SHP77 (cell line): ENCODE data around the gene METTL4.

Source experiments
- DNase-seq, 2 experiments: peaks; one replicate each; lab custom pipeline; 2025; lab: John Stamatoyannopoulos, UW

METTL4 gene, protein sequence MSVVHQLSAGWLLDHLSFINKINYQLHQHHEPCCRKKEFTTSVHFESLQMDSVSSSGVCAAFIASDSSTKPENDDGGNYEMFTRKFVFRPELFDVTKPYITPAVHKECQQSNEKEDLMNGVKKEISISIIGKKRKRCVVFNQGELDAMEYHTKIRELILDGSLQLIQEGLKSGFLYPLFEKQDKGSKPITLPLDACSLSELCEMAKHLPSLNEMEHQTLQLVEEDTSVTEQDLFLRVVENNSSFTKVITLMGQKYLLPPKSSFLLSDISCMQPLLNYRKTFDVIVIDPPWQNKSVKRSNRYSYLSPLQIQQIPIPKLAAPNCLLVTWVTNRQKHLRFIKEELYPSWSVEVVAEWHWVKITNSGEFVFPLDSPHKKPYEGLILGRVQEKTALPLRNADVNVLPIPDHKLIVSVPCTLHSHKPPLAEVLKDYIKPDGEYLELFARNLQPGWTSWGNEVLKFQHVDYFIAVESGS

DNA sequence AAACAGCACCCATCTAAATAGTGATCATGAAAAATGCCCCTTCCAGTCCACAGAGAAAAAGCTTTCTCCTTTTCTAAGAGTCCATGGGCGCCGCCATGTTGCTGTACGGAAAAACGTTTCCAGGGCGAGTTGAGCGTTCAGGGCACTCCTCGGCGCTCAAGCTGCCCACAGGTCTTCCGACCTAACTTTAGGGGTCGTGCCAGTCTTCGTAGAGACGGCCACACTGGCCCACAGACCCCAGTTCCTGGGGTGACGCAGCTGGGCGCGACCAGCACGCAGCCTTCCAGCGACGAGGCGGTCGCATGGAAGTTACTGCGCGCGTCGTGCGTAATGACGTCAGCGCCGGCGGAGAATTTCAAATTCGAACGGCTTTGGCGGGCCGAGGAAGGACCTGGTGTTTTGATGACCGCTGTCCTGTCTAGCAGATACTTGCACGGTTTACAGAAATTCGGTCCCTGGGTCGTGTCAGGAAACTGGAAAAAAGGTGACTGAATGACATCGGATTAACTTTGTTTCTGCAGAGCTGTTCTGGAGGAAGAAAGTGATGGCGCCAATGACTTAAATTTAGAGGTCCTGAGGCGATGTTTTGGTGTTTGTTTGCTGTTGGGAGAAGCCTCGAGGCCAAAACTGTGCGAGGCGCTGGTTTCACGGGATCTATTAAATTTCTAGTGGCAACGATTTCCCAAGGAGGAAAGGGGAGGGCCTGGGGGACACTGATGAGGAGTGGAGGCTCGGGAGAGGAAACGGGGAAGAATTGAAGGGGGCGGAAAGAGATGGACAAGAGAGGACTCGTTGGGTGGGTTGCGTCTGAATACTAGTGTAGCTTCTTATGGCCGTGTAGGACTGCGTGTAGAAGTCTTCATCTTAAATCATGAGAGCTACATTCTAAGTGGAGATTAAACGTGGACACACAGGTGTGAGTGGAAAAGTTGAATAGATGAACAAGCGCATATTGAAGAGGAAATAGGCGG, at the start of gene METTL4, which contains the start of gene NDC80:
TSS of gene METTL4 (minus strand) at position 306 of the 971 bp plus-strand sequence. CDS start 4,289 bp downstream, outside the sequence.
TSS of gene NDC80 (plus strand) at position 358 of the 971 bp plus-strand sequence. CDS start 1,429 bp downstream, outside the sequence.
- DNase-seq: peak; percentile 48 to 86

DNA sequence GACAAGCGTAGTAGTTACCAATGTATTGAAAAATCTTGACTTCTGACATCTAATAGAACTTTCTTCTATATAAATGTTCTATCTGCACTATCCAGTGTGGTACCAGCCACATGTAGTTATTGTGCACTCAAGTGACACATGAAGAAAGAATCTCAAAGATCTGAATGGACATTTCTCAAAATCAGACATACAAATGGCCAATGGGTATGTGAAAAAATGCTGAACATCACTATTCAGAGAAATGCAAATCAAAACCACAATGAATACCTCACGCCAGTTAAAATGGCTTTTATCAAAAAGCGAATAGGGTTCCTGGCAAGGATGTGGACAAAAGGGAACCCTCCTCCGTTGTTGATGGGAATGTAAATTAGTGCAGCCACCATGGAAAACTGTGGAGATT, 46.7 kb upstream of the METTL4 start:
- DNase-seq: no peak

DNA sequence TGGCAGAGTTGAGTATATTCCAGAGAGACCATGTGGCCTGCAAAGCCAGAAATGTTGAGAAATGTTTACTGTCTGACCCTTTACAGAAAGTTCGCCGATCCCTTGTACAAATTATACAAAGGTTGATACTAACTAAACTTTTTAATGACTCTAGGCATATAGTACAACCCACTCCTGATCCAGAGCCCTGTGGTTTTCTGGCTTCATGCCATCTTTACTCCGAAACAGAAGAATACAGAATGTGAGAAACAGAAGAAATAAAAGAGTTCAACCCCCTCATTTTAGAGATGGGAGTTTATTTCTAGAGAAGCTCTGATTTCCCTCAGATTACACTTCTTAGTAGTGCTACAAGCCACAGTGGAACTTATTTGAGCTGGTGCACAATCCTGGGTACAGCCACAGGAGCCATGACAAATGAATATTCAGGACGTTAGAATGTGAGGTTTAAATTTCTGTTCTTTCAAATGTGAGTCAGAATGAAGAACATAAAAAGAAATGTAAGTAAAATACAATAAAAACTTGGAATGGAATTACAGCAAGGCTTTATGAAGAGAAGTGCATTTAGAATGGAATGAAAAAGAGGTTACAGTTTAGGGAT, 46.2 kb upstream of the METTL4 start:
- DNase-seq: no peak

DNA sequence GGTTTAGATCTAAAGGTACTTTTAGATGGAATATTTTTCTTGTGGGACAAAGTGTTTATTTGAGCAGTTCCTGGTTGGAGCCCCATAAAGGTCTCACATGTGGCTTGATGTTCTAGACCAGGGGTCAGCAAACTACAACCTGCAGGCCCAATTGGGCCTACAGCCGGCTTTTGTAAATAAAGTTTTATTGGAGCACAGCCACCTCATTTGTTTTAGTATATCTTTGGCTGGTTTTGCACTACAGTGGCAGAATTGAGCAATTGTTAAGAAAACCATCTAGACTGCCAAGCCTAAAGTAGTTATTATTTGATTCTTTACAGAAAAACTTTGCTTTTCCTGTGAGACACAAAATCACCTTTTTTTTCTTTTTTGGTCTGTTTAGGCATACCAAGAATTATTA, 41.7 kb upstream of the METTL4 start:
- no peak for DNase-seq

DNA sequence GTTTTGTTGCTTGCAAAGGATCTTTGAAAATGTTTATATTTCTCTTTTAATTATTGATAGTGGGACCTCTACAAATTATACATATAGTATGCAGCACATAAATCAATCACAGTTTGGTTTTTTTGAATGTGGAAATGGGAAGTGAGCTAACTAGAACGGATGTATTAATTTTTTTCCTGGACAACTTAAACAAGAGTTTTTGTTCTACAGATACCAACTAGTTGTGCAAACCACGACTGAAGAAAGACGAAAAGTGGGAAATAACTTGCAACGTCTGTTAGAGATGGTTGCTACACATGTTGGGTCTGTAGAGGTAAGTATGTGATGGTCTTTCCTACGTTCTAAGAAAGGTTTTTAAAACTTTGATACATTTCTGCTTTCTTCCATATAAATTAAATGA, 39.2 kb upstream of the METTL4 start:
- no peak for DNase-seq

DNA sequence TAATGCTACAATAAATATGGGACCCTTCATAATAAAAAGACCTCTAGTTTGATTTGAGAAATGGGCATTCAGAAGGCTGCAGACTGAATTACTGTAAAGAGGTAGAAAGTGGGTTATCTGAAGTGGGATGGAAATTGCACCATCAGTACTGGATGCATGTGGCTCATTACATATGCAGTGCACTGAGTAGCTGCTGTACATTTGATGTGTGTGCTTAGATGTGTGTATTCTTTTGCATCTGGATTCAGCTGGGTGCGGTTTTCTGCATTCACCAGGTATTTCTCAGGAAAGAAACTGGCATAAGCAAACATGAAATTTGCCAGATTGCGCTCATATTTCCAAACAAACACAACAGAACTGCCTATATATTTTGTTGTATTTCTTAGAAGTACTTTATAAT, 38.3 kb upstream of the METTL4 start:
- no peak for DNase-seq

- DNase-seq: no peak
These were observed 35.0 kb upstream of the METTL4 start for GRCh38 chr18:2606335-2606734.

DNA sequence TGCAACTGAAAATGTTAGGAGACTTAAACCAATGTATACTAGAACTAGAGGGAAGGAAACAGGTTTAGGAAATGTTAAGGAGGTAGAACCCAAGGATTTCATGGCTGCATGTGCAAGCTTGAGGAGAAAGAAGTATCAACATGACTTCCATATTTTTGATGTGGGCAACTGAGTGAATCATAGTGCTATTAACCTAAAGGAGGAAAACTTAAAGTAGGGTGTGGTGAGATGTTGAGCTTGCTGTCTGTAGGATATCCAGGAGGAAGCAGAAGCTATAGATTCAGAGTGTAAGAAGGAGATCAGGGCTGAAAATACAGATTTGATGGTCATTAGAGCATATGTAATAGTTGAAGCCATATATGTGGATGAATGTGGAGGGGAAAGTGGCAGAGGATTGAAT, 31.5 kb upstream of the METTL4 start:
- no peak for DNase-seq

- no peak for DNase-seq
These were observed 26.3 kb upstream of the METTL4 start for GRCh38 chr18:2597639-2598038.

- no peak for DNase-seq
These were observed 19.0 kb upstream of the METTL4 start for GRCh38 chr18:2590303-2590702.

- DNase-seq: no peak
These were observed 18.2 kb upstream of the METTL4 start for GRCh38 chr18:2589345-2590068.

- DNase-seq: no peak
These were observed 17.5 kb upstream of the METTL4 start for GRCh38 chr18:2588666-2589344.

- DNase-seq: no peak
These were observed 16.5 kb upstream of the METTL4 start for GRCh38 chr18:2587788-2588187.

GRCh38 chr18:2573408-2573807, 2.1 kb upstream of the METTL4 start:
- no peak for DNase-seq

GRCh38 chr18:2572892-2573291, 1.6 kb upstream of the METTL4 start:
- DNase-seq: no peak

- no peak for DNase-seq
These were observed 865 bp upstream of the METTL4 start for GRCh38 chr18:2572171-2572569.

- peak; percentile 24 to 31 for DNase-seq
These were observed 519 bp downstream of the METTL4 start for GRCh38 chr18:2570772-2571199.

GRCh38 chr18:2569338-2570207, 1.7 kb downstream of the METTL4 start:
- DNase-seq: no peak

- DNase-seq: no peak
These were observed 2.7 kb downstream of the METTL4 start for GRCh38 chr18:2568605-2569004.

- DNase-seq: no peak
These were observed 3.2 kb downstream of the METTL4 start for GRCh38 chr18:2568129-2568528.
